ENCODE measurements around the gene TLL2.

DNA sequence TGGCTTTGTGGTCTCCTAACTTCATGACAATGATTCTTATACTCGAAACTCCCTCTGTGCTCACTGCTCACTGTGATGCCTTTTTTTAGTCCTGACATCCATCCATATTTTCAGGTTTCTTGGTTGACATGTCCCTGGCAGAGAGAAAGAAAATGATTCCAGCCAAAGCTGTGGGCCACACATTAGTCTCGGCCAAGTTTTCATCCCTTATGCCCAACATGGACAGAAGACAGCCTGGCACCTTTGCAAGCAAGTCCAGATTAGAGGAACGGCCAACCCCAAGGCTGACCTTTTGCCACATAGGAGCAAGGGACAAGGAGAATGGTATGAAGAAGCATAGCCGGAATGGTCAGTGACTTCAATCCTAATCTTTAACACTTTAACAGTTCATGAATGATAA lies 146.3 kb downstream of the TLL2 start:
- TF ChIP-seq, protein P1, sequence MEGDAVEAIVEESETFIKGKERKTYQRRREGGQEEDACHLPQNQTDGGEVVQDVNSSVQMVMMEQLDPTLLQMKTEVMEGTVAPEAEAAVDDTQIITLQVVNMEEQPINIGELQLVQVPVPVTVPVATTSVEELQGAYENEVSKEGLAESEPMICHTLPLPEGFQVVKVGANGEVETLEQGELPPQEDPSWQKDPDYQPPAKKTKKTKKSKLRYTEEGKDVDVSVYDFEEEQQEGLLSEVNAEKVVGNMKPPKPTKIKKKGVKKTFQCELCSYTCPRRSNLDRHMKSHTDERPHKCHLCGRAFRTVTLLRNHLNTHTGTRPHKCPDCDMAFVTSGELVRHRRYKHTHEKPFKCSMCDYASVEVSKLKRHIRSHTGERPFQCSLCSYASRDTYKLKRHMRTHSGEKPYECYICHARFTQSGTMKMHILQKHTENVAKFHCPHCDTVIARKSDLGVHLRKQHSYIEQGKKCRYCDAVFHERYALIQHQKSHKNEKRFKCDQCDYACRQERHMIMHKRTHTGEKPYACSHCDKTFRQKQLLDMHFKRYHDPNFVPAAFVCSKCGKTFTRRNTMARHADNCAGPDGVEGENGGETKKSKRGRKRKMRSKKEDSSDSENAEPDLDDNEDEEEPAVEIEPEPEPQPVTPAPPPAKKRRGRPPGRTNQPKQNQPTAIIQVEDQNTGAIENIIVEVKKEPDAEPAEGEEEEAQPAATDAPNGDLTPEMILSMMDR (IDR thresholded peaks at IDR 0.05) = no peak
- TF ChIP-seq POLR2AphosphoS5 (IDR thresholded peaks at IDR 0.05) = no peak
- TF ChIP-seq POLR2A (IDR thresholded peaks at IDR 0.05) = no peak
